Mucosa of stomach (tissue), 1 donor: ENCODE measurements around the gene MRPL33.

Source experiments
- H3K27me3 ChIP-seq: one replicate; pipeline ENCODE4 v1.7.0; 2013; ENCODE audit warnings: mild to moderate bottlenecking, low read length; ENCODE audit not compliant: control insufficient read depth, insufficient read depth
- H3K36me3 ChIP-seq: one replicate; pipeline ENCODE4 v1.7.0; 2013; ENCODE audit warnings: low read length; ENCODE audit not compliant: control insufficient read depth, insufficient read depth
- H3K4me1 ChIP-seq: one replicate; pipeline ENCODE4 v1.7.0; 2013; ENCODE audit warnings: mild to moderate bottlenecking, low read length; ENCODE audit not compliant: control insufficient read depth, insufficient read depth
- H3K4me3 ChIP-seq: one replicate; pipeline ENCODE4 v1.7.0; 2013; ENCODE audit warnings: low read length
- H3K9ac ChIP-seq: one replicate; pipeline ENCODE4 v1.7.0; 2013; ENCODE audit warnings: mild to moderate bottlenecking, low read length, moderate library complexity
- H3K9me3 ChIP-seq: one replicate; pipeline ENCODE4 v1.7.0; 2013; ENCODE audit warnings: mild to moderate bottlenecking, low read length, moderate library complexity; ENCODE audit not compliant: control insufficient read depth
- donor health status: Pancreatic carcinoma.

MRPL33 gene

DNA sequence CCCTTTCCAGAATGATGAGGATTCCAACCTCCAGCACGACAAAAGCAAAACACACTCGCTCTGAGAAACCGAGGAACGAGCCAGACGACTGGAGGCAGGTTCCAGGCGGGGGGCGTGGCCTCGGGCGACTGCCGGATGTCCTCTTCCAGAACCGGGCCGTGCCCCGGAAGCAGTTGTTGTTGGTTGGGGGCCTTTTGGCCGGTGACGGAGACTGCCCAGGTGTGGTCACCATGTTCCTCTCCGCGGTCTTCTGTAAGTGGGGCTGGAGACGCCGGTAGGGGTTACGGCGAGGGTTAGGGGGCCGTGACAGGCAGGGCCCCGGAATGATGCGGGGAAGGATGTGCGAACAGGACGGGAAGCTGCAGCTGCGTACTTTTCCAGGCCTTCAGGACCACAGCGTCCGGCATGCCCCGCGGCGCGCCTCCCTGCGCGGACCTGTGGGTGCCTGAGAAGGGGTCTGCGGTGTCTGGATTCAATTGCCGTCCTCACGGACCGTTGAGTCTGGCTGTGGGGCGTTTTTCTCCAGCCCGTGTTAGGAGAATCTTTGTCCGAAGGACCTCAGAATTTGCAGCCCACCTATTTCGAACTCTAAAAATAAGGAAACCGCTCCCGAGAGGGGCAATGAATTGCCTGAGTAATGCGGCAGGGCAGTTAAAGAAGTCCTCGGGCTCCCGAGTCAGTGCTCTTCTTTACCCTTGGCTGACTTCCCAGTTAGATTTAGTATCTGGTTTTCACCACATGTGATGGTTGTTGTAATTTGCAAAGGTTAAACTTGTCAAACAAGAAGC lies at the start of gene MRPL33:
Gene MRPL33, plus strand, starts transcription at position 172 of the 788 bp plus-strand sequence. Its CDS starts 59 bp downstream, at position 231.
- Histone ChIP-seq H3K9ac (peak within 1 kb of the TSS; percentile 71), H3K27me3 (no peaks in the 10 kb centered on the region), H3K4me3 (peak within 1 kb of the TSS; percentile 68), H3K4me1 (peaks cover 6% of the 10 kb centered on the region), H3K9me3 (no peaks in the 10 kb centered on the region), H3K36me3 (no peaks in the 10 kb centered on the region)

DNA sequence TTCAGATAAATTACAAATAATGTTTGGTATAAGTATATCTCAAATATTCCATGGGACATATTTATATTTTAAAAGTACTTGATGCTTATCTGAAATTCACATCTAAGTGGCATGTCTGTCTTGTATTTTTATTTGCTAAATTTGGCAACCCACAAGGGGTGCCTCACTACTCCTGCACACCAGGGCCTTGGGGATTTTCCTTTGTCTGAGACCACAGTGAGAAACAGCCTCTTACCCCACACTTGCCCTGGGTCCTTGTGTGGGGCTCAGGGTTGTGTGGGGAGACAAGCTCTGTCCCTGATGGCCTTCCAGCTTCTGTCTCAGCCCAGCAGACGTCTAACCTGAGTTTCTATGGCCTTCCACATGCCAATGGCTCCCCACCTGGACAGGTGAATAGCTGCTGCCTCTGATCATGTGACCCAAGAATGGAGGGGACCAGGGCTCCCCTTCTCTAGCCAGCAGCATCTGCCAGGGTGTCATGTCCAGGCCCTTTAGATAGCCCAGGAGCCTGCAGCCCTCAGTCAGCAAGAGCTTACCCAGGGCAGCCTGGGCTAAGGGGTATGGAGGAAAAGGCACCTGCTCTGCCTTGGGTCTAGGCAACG lies 49.5 kb upstream of the MRPL33 start:
- Histone ChIP-seq H3K4me1 (peaks cover 13% of the 10 kb centered on the region), H3K9me3 (no peaks in the 10 kb centered on the region), H3K4me3 (no peak overlapping the region), H3K36me3 (no peaks in the 10 kb centered on the region), H3K9ac (no peak overlapping the region), H3K27me3 (no peaks in the 10 kb centered on the region)

DNA sequence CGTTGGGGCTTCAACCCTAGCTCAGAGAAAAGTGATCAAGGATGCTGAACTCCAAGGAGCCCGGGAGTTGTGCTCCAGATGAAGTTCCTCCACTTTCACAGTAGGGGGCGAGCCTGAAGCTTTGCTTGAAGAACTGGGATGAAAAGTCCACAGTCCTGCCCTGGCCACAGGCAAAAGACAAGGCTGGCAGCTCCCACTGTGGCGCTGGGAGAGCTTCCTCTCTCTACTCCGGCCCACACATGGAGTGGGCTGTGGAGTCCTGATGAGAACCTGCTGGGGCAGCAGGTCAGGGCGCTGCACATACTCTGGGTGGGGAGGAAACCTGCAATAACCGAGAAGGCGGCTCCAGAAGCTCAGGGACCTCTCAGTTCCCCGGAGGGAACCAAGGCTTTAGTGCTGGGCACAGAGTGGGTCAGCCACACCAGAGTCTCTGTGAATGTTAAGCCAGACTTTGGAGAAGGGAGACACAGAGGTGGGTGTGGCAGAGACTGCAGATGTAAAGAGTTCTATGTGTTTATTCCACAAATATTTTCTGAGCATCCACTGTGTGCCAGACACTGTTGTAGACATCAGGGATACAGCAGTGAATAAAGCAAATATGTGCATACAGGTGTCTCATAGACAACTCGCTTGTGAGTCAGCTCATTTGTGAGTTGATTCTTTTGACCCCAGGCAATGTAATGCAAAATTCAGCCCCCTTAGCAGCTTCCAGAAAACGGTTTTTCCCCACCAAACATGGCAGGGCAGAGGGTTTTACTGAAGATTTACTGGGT lies 48.0 kb upstream of the MRPL33 start:
- Histone ChIP-seq H3K4me1 (peaks cover 16% of the 10 kb centered on the region), H3K27me3 (no peaks in the 10 kb centered on the region), H3K36me3 (no peaks in the 10 kb centered on the region), H3K9ac (peak overlapping the region; percentile 35), H3K4me3 (no peak overlapping the region), H3K9me3 (no peaks in the 10 kb centered on the region)

DNA sequence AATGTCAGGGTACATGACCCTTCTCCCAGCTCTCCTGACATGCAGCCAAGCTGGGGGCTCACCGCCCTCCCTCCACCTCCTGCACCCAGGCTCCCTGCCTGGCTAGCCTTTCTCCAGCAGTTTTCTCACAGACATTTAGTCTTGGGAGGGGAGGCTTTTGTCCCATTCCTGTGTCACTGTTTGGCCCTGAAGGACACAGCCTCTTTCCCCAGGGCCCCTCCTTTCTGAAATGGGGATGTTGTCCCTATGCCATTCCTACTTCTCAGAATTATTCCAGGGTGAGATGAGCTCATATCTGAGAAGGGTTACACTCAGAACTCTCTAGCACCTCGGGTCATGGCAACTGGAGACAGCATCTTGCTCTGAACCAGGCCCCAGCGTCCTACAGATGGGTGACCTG lies 47.3 kb upstream of the MRPL33 start:
- Histone ChIP-seq H3K4me3 (no peak overlapping the region), H3K9me3 (no peaks in the 10 kb centered on the region), H3K27me3 (no peaks in the 10 kb centered on the region), H3K36me3 (no peaks in the 10 kb centered on the region), H3K4me1 (peaks cover 21% of the 10 kb centered on the region), H3K9ac (peak overlapping the region; percentile 35)

DNA sequence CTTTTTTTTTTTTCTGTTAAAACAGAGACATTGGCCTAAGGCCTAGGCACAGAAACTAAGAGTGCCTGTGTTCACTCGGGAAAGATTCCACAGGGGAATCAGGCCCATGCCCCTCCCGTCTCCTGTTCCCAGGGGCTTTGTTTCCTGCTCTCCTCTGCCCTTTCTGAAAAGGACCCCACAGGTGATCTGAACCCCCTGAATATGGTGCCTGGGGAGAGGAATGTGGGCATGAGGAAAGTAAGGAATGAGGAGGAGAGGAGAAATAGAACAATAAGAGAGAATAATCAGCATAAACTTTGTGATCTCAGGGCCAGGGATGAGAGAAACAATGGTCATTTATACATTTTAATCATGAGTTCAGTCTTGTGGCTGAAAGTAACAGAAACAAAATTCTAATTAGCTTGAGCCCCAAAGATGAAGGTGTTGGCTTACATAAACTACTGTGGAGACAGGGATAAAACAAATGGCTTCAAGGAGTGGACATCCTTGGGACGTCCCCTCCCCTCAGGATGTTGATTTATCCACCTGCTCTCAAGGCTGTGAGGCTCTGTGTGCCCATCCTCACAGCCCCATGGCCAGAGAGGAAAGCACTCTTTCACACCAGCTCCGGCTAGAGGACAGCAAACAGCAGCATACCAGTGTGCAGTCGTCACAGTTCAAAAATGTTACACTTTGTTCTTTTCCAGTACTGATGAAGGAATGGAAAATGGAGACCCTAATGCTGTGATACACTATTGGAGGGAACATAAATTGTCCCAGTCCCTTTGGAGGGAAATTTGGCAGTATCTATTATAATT lies 46.4 kb upstream of the MRPL33 start:
- no peak overlapping the region for H3K4me3 ChIP-seq
- H3K4me1 ChIP-seq = peaks cover 29% of the 10 kb centered on the region
- H3K9ac ChIP-seq = no peak overlapping the region
- no peaks in the 10 kb centered on the region for H3K36me3 ChIP-seq
- no peaks in the 10 kb centered on the region for H3K27me3 ChIP-seq
- H3K9me3 ChIP-seq = no peaks in the 10 kb centered on the region

DNA sequence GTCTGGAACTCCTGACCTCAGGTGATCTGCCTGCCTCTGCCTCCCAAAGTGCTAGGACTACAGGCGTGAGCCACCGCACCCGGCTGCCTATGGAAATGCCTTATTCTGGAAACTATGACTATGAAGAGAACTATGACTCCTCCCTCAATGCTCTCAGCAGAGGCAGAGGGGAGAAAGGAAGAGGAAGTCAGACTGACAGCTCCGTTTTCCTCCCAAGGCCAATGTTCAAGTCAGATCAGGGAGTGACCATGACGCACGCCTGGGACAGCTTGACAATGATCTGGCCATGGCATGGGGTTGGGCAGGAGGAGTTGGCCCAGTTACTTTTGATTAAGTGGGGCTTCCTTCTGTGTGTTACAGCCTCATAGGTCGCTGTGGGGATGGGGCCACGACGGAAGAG lies 44.3 kb upstream of the MRPL33 start:
- Histone ChIP-seq H3K4me1 (peaks cover 37% of the 10 kb centered on the region), H3K9me3 (no peaks in the 10 kb centered on the region), H3K4me3 (no peak overlapping the region), H3K27me3 (no peaks in the 10 kb centered on the region), H3K9ac (no peak overlapping the region), H3K36me3 (no peaks in the 10 kb centered on the region)

DNA sequence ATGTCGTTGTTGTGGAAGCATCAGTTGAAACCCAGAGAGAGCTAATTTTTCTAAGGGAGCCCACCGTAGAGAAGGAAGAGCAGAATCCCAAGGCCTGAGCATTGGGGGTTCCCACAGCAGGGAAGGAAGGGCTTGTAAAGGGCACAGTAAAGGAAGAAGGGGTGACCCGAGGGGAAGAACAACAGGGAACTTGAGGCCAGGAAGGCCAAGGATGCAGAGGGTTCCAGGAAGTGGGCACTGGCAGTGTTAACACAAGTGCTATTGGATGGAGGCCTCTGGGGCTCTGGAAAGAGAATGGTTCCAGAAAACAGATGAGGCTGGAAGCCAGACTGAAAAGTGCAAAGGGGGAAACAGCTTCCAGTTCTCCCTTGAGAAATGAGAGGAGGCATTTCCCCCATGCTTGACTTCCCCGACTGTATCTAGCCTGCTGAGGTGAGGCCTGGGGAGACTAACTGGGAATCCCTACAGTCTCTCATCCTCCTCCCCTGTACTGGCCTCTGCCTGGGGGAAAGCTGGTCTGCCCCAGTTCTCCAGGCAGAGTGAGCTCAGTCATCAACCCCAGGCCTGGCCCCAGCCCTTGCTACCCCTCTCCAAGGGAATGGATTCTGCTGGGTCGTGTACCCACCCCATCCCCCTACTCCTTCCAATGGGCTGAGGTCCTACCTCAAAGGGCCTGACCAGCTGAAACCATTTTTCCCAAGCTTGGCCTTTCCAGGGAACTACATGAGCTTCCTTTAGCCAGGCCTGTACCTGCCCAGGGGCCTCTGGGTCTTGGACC lies 43.2 kb upstream of the MRPL33 start:
- H3K27me3 ChIP-seq = no peaks in the 10 kb centered on the region
- no peak overlapping the region for H3K9ac ChIP-seq
- peaks cover 35% of the 10 kb centered on the region for H3K4me1 ChIP-seq
- H3K4me3 ChIP-seq = no peak overlapping the region
- no peaks in the 10 kb centered on the region for H3K36me3 ChIP-seq
- no peaks in the 10 kb centered on the region for H3K9me3 ChIP-seq

DNA sequence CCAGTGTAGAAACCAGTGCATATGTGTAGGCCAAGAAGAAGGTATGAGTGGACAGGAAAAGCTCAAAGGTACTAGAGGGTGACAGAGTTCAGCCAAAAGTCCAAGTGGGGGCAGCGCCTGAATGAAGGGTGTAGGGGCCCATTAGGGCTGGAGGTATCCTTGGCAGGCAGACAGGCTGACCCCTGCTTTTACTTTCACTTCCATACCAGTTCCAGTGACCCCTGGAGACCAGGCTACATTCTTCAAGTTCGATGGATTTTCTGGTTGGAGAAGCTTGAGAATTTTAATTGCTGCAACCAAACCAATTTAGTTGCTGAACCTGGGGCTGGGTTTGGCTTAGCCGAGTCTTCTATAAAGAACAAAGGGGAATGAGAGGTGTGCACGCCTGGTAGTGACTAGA lies 42.3 kb upstream of the MRPL33 start:
- Histone ChIP-seq H3K4me3 (no peak overlapping the region), H3K9me3 (no peaks in the 10 kb centered on the region), H3K36me3 (no peaks in the 10 kb centered on the region), H3K9ac (no peak overlapping the region), H3K27me3 (no peaks in the 10 kb centered on the region), H3K4me1 (peaks cover 25% of the 10 kb centered on the region)

DNA sequence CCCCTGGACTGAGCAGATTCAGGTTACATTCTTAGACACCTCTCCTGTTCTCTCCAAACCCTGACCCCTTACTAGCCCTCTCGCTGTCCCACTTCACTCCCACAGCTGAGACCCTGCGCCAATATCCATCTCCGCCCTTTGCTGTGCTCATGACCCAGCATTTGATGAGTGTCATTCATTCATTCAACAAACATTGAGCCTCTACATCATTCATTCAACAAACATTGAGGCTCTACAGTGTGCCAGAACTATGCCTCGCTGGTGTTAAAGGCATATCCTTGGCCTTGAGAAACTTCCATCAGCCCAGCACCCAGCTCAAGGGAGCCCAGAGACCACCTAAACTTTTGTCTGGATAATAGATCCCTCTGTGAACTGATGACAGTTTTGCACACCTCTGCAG lies 41.9 kb upstream of the MRPL33 start:
- Histone ChIP-seq H3K9me3 (no peaks in the 10 kb centered on the region), H3K4me1 (peaks cover 26% of the 10 kb centered on the region), H3K9ac (no peak overlapping the region)

DNA sequence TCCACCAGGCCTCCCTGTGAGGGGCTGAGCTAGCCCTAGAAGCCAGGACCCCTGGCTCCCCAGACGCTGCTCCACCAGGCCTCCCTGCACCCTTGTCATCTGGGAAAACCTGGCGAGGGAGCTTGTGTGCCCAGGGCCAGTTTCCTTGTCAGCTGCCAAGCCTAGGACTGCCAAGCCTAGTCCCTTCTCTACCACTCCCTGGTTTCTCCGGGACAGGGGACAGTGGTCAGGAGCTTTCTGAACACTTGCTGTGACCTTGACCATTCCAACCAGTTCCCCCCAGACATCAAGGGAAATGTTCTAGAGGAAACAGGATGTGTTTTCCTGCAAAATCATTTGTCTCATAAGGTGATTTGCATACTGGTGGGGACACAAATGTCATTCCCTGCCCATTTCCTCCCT lies 41.3 kb upstream of the MRPL33 start:
- no peaks in the 10 kb centered on the region for H3K27me3 ChIP-seq

More for the DNA sequence above, 41.9 kb upstream of the MRPL33 start:
- H3K36me3 ChIP-seq = no peaks in the 10 kb centered on the region
- H3K27me3 ChIP-seq = no peaks in the 10 kb centered on the region
- no peak overlapping the region for H3K4me3 ChIP-seq

More for the DNA sequence above, 41.3 kb upstream of the MRPL33 start:
- no peak overlapping the region for H3K9ac ChIP-seq
- no peak overlapping the region for H3K4me3 ChIP-seq
- H3K4me1 ChIP-seq = peaks cover 32% of the 10 kb centered on the region
- H3K9me3 ChIP-seq = no peaks in the 10 kb centered on the region
- no peaks in the 10 kb centered on the region for H3K36me3 ChIP-seq
